Endothelial cell (in vitro differentiated cells): ENCODE results near the gene SLC30A5. TPM values are rescaled to one million over a fixed set of nuclear protein-coding genes. Genes with fewer than 3 reads are reported as not detected.
"Not testable (repeated sequence)": the region's sequence is repeated elsewhere in the genome, so short reads cannot be mapped to it uniquely, and the experiment has no call there.

Source experiments
- DNase-seq: peaks from one replicate; pipeline ENCODE4 v3.0.0; 2021; ENCODE audit warnings: low spot score
- H3K27ac Mint-ChIP-seq: one replicate; pipeline ENCODE4 v1.8.0; 2021; ENCODE audit warnings: mixed read lengths, inconsistent platforms; ENCODE audit not compliant: unreplicated experiment
- H3K27me3 Mint-ChIP-seq: one replicate; pipeline ENCODE4 v1.8.0; 2021; ENCODE audit warnings: mild to moderate bottlenecking, moderate library complexity, mixed read lengths, inconsistent platforms; ENCODE audit not compliant: unreplicated experiment
- H3K36me3 Mint-ChIP-seq: one replicate; pipeline ENCODE4 v1.8.0; 2021; ENCODE audit warnings: mild to moderate bottlenecking, low read depth, mixed read lengths, inconsistent platforms; ENCODE audit not compliant: unreplicated experiment
- H3K4me1 Mint-ChIP-seq: one replicate; pipeline ENCODE4 v1.8.0; 2021; ENCODE audit warnings: mild to moderate bottlenecking, mixed read lengths, inconsistent platforms; ENCODE audit not compliant: unreplicated experiment
- H3K4me3 Mint-ChIP-seq: one replicate; pipeline ENCODE4 v1.8.0; 2021; ENCODE audit warnings: mild to moderate bottlenecking, mixed read lengths, inconsistent platforms; ENCODE audit not compliant: unreplicated experiment
- H3K9me3 Mint-ChIP-seq: one replicate; pipeline ENCODE4 v1.8.0; 2021; ENCODE audit warnings: mixed read lengths, inconsistent platforms; ENCODE audit not compliant: unreplicated experiment
- total RNA-seq: library from RNA; stranded (reverse); fragmentation: NEBNext Ultra II Directional; extraction: Animal tissue kit (Norgen Biotek cat#: 25700); gene quantifications from one replicate; pipeline ENCODE4 v1.2.1, GENCODE V29; 2021; ENCODE audit not compliant: unreplicated experiment
- TF ChIP-seq, protein P1 (sequence below): fragments of 200-600 bp; sonication (generic); IDR thresholded peaks from one replicate; pipeline ENCODE4 v1.5.0; 2021; ENCODE audit warnings: antibody characterized with exemption; ENCODE audit not compliant: unreplicated experiment

SLC30A5 gene
- total RNA-seq, 1 donor from 2014 or later = 28.1 TPM

DNA sequence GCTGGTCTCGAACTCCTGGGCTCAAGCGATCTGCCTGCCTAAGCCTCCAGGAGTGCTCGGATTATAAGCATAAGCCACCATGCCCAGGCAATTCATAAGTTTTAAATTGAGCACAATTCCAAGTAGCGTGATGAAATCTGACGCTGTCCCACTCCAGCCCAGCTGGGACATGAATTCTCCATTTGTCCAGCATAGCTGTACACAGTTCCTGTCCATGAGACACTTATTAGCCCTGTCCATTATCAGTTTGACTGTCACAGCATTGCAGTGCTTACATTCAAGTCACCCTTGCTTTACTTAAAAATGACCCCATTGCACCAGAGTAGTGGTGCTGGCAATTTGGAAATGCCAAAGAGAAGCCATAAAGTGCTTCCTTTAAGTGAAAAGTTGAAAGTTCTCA, 7.6 kb upstream of the SLC30A5 start:
- H3K27ac Mint-ChIP-seq = no peak overlapping the region
- H3K27me3 Mint-ChIP-seq = no peaks in the 10 kb centered on the region
- H3K36me3 Mint-ChIP-seq = no peaks in the 10 kb centered on the region
- TF ChIP-seq, protein P1, sequence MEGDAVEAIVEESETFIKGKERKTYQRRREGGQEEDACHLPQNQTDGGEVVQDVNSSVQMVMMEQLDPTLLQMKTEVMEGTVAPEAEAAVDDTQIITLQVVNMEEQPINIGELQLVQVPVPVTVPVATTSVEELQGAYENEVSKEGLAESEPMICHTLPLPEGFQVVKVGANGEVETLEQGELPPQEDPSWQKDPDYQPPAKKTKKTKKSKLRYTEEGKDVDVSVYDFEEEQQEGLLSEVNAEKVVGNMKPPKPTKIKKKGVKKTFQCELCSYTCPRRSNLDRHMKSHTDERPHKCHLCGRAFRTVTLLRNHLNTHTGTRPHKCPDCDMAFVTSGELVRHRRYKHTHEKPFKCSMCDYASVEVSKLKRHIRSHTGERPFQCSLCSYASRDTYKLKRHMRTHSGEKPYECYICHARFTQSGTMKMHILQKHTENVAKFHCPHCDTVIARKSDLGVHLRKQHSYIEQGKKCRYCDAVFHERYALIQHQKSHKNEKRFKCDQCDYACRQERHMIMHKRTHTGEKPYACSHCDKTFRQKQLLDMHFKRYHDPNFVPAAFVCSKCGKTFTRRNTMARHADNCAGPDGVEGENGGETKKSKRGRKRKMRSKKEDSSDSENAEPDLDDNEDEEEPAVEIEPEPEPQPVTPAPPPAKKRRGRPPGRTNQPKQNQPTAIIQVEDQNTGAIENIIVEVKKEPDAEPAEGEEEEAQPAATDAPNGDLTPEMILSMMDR = no peak
- H3K4me1 Mint-ChIP-seq = peaks cover 1% of the 10 kb centered on the region
- no peak for DNase-seq
- H3K4me3 Mint-ChIP-seq = no peak overlapping the region
- H3K9me3 Mint-ChIP-seq = no peaks in the 10 kb centered on the region

DNA sequence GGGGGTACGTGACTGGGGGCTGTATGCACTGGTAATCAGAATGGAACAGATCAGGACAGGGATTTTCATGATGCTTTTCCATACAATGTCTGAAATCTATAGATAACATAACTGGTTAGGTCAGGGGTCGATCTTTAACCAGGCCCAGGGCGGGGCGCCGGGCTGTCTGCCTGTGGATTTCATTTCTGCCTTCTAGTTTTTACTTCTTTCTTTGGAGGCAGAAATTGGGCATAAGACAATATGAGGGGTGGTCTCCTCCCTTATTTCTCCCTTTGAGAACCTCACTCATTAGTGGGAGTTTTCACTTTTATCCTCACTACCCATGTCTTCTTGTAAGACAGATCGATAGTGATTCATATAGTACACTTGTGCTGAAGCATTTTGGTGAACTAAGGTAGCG, 5.8 kb upstream of the SLC30A5 start:
- not testable (repeated sequence) for H3K27ac Mint-ChIP-seq, H3K36me3 Mint-ChIP-seq, H3K9me3 Mint-ChIP-seq, H3K4me1 Mint-ChIP-seq, H3K27me3 Mint-ChIP-seq, DNase-seq
- peak overlapping the region; percentile 37 for H3K4me3 Mint-ChIP-seq

DNA sequence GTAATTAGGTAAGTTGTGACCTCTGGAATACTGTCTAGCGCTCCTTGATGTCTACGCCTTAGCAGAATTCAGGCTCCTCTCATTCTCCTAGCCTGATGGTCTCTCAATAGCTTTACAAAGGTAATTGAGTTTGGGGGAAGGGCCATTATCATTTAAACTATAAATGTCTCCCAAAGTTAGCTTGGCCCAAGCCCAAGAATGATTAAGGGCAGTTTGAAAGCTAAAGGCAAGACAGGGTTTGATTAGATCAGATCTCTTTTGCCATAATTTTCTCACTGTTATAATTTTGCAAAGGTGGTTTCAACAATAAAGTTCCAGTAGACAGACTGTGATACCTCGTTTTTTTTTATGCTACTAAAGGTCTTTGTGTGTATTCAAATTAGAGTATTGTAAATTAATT, 3.7 kb upstream of the SLC30A5 start:
- no peak overlapping the region for H3K4me3 Mint-ChIP-seq
- H3K27me3 Mint-ChIP-seq = peaks cover 7% of the 10 kb centered on the region
- H3K36me3 Mint-ChIP-seq = no peaks in the 10 kb centered on the region
- no peak for DNase-seq
- H3K4me1 Mint-ChIP-seq = peaks cover 11% of the 10 kb centered on the region
- H3K9me3 Mint-ChIP-seq = no peaks in the 10 kb centered on the region
- H3K27ac Mint-ChIP-seq = no peak overlapping the region
- TF ChIP-seq, protein P1 = no peak

DNA sequence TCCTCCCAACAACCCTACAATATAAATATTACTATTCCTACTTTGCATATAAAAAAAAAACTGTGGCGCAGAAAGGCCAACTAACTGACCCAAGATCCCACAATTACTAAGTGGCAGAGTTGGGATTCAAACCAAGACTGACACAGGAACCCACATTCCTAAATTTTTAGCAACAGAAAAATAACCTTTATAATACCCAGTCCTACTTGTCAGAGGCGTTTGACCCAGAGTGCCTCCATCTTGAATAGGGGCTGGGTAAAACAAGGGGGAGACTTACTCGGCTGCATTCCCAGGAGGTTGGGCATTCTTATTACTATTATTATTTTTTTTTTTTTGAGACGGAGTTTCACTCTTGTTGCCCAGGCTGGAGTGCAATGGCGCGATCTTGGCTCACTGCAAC, 2.0 kb upstream of the SLC30A5 start:
- H3K36me3 Mint-ChIP-seq = no peaks in the 10 kb centered on the region
- H3K4me3 Mint-ChIP-seq = no peak overlapping the region
- peak overlapping the region; percentile 24 for H3K27ac Mint-ChIP-seq
- H3K27me3 Mint-ChIP-seq = peaks cover 9% of the 10 kb centered on the region
- TF ChIP-seq, protein P1 = no peak
- H3K9me3 Mint-ChIP-seq = no peaks in the 10 kb centered on the region
- no peak for DNase-seq
- peaks cover 15% of the 10 kb centered on the region for H3K4me1 Mint-ChIP-seq

DNA sequence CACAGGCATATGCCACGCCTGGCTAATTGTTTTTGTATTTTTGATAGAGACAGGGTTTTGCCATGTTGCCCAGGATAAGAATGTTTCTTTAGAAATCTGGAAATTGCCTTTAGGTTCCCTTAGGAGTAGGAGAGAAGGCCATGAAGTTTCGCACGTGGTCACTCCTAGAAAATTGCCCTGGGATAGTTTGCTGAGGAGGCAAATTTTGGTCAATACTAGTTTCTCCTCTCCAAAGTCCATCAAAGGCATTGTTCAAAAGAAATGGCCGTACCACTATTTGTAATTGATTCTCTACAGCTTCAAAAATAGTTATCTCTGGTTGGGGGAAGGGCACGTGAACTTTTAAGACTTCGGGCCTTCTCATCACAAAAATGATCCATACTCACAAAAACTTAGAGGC, 845 bp upstream of the SLC30A5 start:
- TF ChIP-seq, protein P1 = no peak
- Mint-ChIP-seq H3K4me1 (peaks cover 15% of the 10 kb centered on the region), H3K4me3 (peak overlapping the region; percentile 28), H3K27me3 (peaks cover 10% of the 10 kb centered on the region), H3K9me3 (no peaks in the 10 kb centered on the region), H3K27ac (no peak overlapping the region), H3K36me3 (no peaks in the 10 kb centered on the region)
- DNase-seq = no peak

DNA sequence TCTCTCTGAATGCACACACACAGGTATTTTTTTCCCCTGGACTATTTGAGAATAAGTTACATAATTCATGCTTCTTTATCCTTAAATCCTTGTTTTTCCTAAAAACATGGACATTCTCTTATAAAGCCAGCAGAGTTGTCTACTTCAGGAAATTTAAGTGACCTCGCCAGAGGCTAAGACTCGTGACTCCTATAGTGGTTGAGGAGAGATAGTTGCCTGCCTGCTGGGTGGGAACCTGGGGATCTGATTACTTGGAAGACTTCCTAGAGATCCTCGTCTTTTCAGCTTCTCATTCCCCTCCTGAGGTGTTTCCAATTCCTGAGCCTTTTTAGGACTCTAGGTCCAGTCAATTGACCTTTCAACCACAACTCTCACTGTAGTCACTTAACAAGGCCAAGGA, 5.5 kb downstream of the SLC30A5 start:
- Mint-ChIP-seq H3K36me3 (no peaks in the 10 kb centered on the region), H3K27ac (no peak overlapping the region), H3K27me3 (peaks cover 7% of the 10 kb centered on the region), H3K4me1 (peaks cover 9% of the 10 kb centered on the region), H3K4me3 (no peak overlapping the region), H3K9me3 (no peaks in the 10 kb centered on the region)
- TF ChIP-seq, protein P1 = no peak
- no peak for DNase-seq
